Activated CD4-positive, alpha-beta T cell treated with anti-CD3 and anti-CD28 coated beads for 36 hours (primary cell): ENCODE measurements around the gene PSMB8. TPM values are rescaled to one million over a fixed set of nuclear protein-coding genes. Genes with fewer than 3 reads are reported as not detected.
"Not testable (repeated sequence)": the region's sequence is repeated elsewhere in the genome, so short reads cannot be mapped to it uniquely, and the experiment has no call there.

Source experiments
- ATAC-seq: fragments of 200-7000 bp; cut with Tn5 transposase; one replicate; pipeline ENCODE4 v1.10.0; 2021; ENCODE audit warnings: mild to moderate bottlenecking, moderate library complexity
- CTCF ChIA-PET: fragments of 350-600 bp; sonication (Branson Sonifier 250); formaldehyde crosslinking; loops from one replicate; lab custom pipeline; 2021; ENCODE audit warnings: antibody characterized with exemption; lab: Charles Lee
- POLR2A ChIA-PET: fragments of 350-600 bp; sonication (Branson Sonifier 250); formaldehyde crosslinking; loops from one replicate; lab custom pipeline; 2021; ENCODE audit warnings: antibody characterized with exemption, inconsistent platforms; lab: Charles Lee
- DNase-seq: peaks from one replicate; pipeline ENCODE4 v3.0.0-alpha.2; 2020
- H3K27ac Mint-ChIP-seq: one replicate; pipeline ENCODE4 v1.8.0; 2021; ENCODE audit warnings: mixed read lengths
- H3K27me3 Mint-ChIP-seq: one replicate; pipeline ENCODE4 v1.8.0; 2021; ENCODE audit warnings: mixed read lengths
- H3K36me3 Mint-ChIP-seq: one replicate; pipeline ENCODE4 v1.8.0; 2021; ENCODE audit warnings: low read depth, mixed read lengths
- H3K4me1 Mint-ChIP-seq: one replicate; pipeline ENCODE4 v1.8.0; 2021; ENCODE audit warnings: mixed read lengths
- H3K4me3 Mint-ChIP-seq: one replicate; pipeline ENCODE4 v1.8.0; 2021; ENCODE audit warnings: mild to moderate bottlenecking, moderate library complexity, mixed read lengths
- H3K9me3 Mint-ChIP-seq: one replicate; pipeline ENCODE4 v1.8.0; 2021; ENCODE audit warnings: low read depth, mixed read lengths
- intact Hi-C, 2 experiments: fragments of 100-400 bp; cut with DNase I in 1 of 2; cut with micrococcal nuclease in 1 of 2; formaldehyde crosslinking; loops; one replicate each; pipeline versions ENCODE4 v1.14.2 to v1.15.1; 2022 to 2024; cut with DNase I, micrococcal nuclease
- total RNA-seq, 2 experiments: library from RNA; stranded (reverse); gene quantifications; one replicate each; pipeline ENCODE4 v1.2.3, GENCODE V29; 2021

The PSMB8 gene
- total RNA-seq, 2 experiments from 2014 or later, result 238 to 338 TPM

- POLR2A ChIA-PET, result not testable (repeated sequence)
- CTCF ChIA-PET, result interaction anchor here (0.6 to 3.6 kb wide), 5 partner anchors 12 to 1642 kb away, joined by 3 to 10 read pairs (median 4); partner anchors contain the start of gene HLA-DMB
- ATAC-seq, result peak; percentile 33
These were observed 38.4 kb downstream of the PSMB8 start for GRCh38 chr6:32805404-32805803.

DNA sequence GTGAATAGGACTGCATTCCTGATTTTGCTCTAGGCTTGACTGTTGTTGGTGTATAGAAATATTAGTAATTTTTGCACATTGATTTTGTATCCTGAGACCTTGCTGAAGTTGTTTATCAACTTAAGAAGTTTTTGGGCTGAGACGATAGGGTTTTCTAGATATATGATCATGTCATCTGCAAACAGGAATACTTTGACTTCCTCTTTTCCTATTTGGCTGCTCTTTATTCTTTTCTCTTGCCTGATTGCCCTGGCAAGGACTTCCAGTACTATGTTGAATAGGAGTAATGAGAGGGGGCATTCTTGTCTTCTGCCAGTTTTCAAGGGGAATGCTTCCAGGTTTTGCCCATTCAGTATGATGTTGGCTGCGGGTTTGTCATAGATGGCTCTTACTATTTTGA, 40.4 kb downstream of the PSMB8 start:
- no peak for DNase-seq
- H3K4me1 Mint-ChIP-seq, result peaks cover 7% of the 10 kb centered on the region
- intact Hi-C loops, result no loop called here
- ChIA-PET POLR2A (no interaction called here), CTCF (interaction anchor here (0.6 to 3.6 kb wide), 3 partner anchors 10 to 490 kb away, joined by 3 to 9 read pairs (median 4); no protein-coding TSS in a partner anchor)
- H3K27ac Mint-ChIP-seq, result no peak overlapping the region
- no peak for ATAC-seq
- H3K27me3 Mint-ChIP-seq, result peaks cover 39% of the 10 kb centered on the region
- H3K36me3 Mint-ChIP-seq, result no peaks in the 10 kb centered on the region
- no peak overlapping the region for H3K4me3 Mint-ChIP-seq
- peaks cover 2% of the 10 kb centered on the region for H3K9me3 Mint-ChIP-seq

More at GRCh38 chr6:32805404-32805803, 38.4 kb downstream of the PSMB8 start:
- DNase-seq, H3K4me1 Mint-ChIP-seq, H3K27ac Mint-ChIP-seq, intact Hi-C loops, H3K9me3 Mint-ChIP-seq, H3K36me3 Mint-ChIP-seq, H3K4me3 Mint-ChIP-seq: not testable (repeated sequence)
- peaks cover 31% of the 10 kb centered on the region for H3K27me3 Mint-ChIP-seq

GRCh38 chr6:32799740-32800139, 44.1 kb downstream of the PSMB8 start:
- peaks cover 2% of the 10 kb centered on the region for H3K9me3 Mint-ChIP-seq
- no peaks in the 10 kb centered on the region for H3K36me3 Mint-ChIP-seq
- peaks cover 32% of the 10 kb centered on the region for H3K27me3 Mint-ChIP-seq
- ChIA-PET POLR2A (no interaction called here), CTCF (interaction anchor here (0.6 to 5.3 kb wide), 9 partner anchors 11 to 1125 kb away, joined by 3 to 30 read pairs (median 4); partner anchors contain the start of gene TAP2)
- no peak for ATAC-seq
- no peak for DNase-seq
- intact Hi-C loops, result loop anchor here in 1 of 2 experiments (5.0 kb wide), 3 partner anchors 97 to 367 kb away; no protein-coding TSS in a partner anchor
- H3K4me3 Mint-ChIP-seq, result no peak overlapping the region
- peaks cover 11% of the 10 kb centered on the region for H3K4me1 Mint-ChIP-seq
- H3K27ac Mint-ChIP-seq, result no peak overlapping the region

- ChIA-PET POLR2A (no interaction called here), CTCF (interaction anchor here (0.6 to 5.3 kb wide), 10 partner anchors 10 to 1125 kb away, joined by 3 to 30 read pairs (median 4); partner anchors contain the start of gene TAP2)
- H3K9me3 Mint-ChIP-seq, result peaks cover 2% of the 10 kb centered on the region
- no peak overlapping the region for H3K4me3 Mint-ChIP-seq
- ATAC-seq, result no peak
- intact Hi-C loops, result loop anchor here in 1 of 2 experiments (5.0 kb wide), 3 partner anchors 97 to 367 kb away; no protein-coding TSS in a partner anchor
- peaks cover 16% of the 10 kb centered on the region for H3K4me1 Mint-ChIP-seq
- DNase-seq, result no peak
- no peaks in the 10 kb centered on the region for H3K36me3 Mint-ChIP-seq
- no peak overlapping the region for H3K27ac Mint-ChIP-seq
- H3K27me3 Mint-ChIP-seq, result peaks cover 31% of the 10 kb centered on the region
These were observed 44.7 kb downstream of the PSMB8 start for GRCh38 chr6:32799168-32799567.

GRCh38 chr6:32796848-32797776, 46.7 kb downstream of the PSMB8 start:
- CTCF ChIA-PET, result interaction anchor here (0.8 to 5.3 kb wide), 6 partner anchors 11 to 388 kb away, joined by 3 to 30 read pairs (median 10); no protein-coding TSS in a partner anchor
- Mint-ChIP-seq H3K9me3 (peaks cover 2% of the 10 kb centered on the region), H3K4me3 (peak overlapping the region; percentile 54), H3K27me3 (peaks cover 27% of the 10 kb centered on the region), H3K4me1 (peaks cover 22% of the 10 kb centered on the region), H3K36me3 (no peaks in the 10 kb centered on the region), H3K27ac (peak overlapping the region; percentile 43)
- POLR2A ChIA-PET, result no interaction called here
- intact Hi-C loops, result loop anchor here (1.0 to 5.0 kb wide), 9 partner anchors 71 to 384 kb away; no protein-coding TSS in a partner anchor
- ATAC-seq (peak; percentile 68), DNase-seq (peak; percentile 87)

- H3K27me3 Mint-ChIP-seq, result peaks cover 25% of the 10 kb centered on the region
- no peaks in the 10 kb centered on the region for H3K36me3 Mint-ChIP-seq
- H3K9me3 Mint-ChIP-seq, result peaks cover 2% of the 10 kb centered on the region
- ChIA-PET CTCF (interaction anchor here (0.9 to 1.8 kb wide), 6 partner anchors 25 to 362 kb away, joined by 3 to 12 read pairs (median 4); no protein-coding TSS in a partner anchor), POLR2A (no interaction called here)
- no peak for DNase-seq
- no peak for ATAC-seq
- peaks cover 22% of the 10 kb centered on the region for H3K4me1 Mint-ChIP-seq
- H3K27ac Mint-ChIP-seq, result no peak overlapping the region
- no peak overlapping the region for H3K4me3 Mint-ChIP-seq
- intact Hi-C loops, result no loop called here
These were observed 49.3 kb downstream of the PSMB8 start for GRCh38 chr6:32794510-32794909.

DNA sequence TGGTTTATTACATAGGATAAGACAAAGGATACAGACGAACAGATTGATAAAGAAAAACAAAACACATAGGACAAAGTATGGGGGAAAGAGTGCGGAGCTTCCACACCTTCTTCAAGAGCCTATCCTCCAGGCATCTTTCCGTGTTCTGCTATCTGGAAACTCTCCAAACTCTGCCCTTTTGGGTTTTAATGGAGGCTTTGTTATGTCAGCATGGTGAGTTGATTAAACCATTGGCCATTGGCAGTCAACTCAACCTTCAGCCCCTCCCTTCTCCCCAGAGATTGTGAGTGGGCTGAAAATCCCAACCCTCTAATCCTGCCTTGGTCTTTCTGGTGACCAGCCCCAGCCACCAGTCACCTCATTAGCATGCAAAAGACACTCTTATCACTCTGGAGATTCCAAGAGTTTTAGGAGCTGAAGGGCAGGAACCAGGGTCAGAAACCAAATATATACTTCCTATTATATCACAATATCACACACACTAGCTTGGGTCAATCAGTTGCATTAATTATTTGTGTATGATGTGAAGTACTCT, 50.9 kb downstream of the PSMB8 start:
- CTCF ChIA-PET, result interaction anchor here (0.7 to 1.8 kb wide), 8 partner anchors 7 to 361 kb away, joined by 3 to 12 read pairs (median 4); partner anchors contain the start of gene HLA-DQB2
- intact Hi-C loops, result no loop called here
- POLR2A ChIA-PET, result no interaction called here

More for the DNA sequence above, 50.9 kb downstream of the PSMB8 start:
- Mint-ChIP-seq H3K9me3 (no peaks in the 10 kb centered on the region), H3K4me3 (no peak overlapping the region), H3K4me1 (peaks cover 22% of the 10 kb centered on the region), H3K27ac (no peak overlapping the region), H3K36me3 (no peaks in the 10 kb centered on the region), H3K27me3 (peaks cover 22% of the 10 kb centered on the region)
- ATAC-seq, result no peak
- no peak for DNase-seq

Other genes starting within 250 kb of the PSMB8 start
- under 1 TPM; 0.32 to 0.61 TPM for gene HLA-DQA1, start 206.6 kb downstream of the PSMB8 start, total RNA-seq
- gene HLA-DQB1, start 177.4 kb downstream of the PSMB8 start, total RNA-seq, result 1 to 10 TPM; 2.3 to 3.1 TPM
- gene HLA-DQA2, start 102.7 kb downstream of the PSMB8 start, total RNA-seq, result under 1 TPM in 1 of 2 experiments, not detected in 1; 0.11 TPM
- under 1 TPM; 0.61 to 0.69 TPM for gene HLA-DQB2, start 80.5 kb downstream of the PSMB8 start, total RNA-seq
- 1 to 10 TPM; 1.5 to 1.6 TPM for gene HLA-DOB, start 27.0 kb downstream of the PSMB8 start, total RNA-seq
- 100 to 1,000 TPM in 1 of 2 experiments, 10 to 100 TPM in 1; 96.4 to 150 TPM for gene TAP2, start 5.3 kb downstream of the PSMB8 start, total RNA-seq
- gene TAP1, start 9.7 kb upstream of the PSMB8 start, total RNA-seq, result 100 to 1,000 TPM; 191 to 255 TPM
- gene PSMB9, start 10.1 kb upstream of the PSMB8 start, total RNA-seq, result 100 to 1,000 TPM; 210 to 282 TPM
- 1 to 10 TPM; 1.9 to 2.3 TPM for gene HLA-DMB, start 97.0 kb upstream of the PSMB8 start, total RNA-seq
- 10 to 100 TPM; 11.8 TPM for gene HLA-DMA, start 109.0 kb upstream of the PSMB8 start, total RNA-seq
- 100 to 1,000 TPM; 230 to 338 TPM for gene BRD2, start 124.5 kb upstream of the PSMB8 start, total RNA-seq
- 1 to 10 TPM; 1.7 to 3.3 TPM for gene HLA-DOA, start 165.5 kb upstream of the PSMB8 start, total RNA-seq
- 10 to 100 TPM; 11.5 to 13.3 TPM for gene HLA-DPA1, start 229.6 kb upstream of the PSMB8 start, total RNA-seq
- 1 to 10 TPM; 5.2 to 5.4 TPM for gene HLA-DPB1, start 231.9 kb upstream of the PSMB8 start, total RNA-seq